ENCODE measurements around the gene UNC119. TPM values are rescaled to one million over a fixed set of nuclear protein-coding genes. Genes with fewer than 3 reads are reported as not detected.

UNC119 gene
- total RNA-seq, 1 donor from 2014 or later: 61.4 TPM

GRCh38 chr17:28519236-28519635 lies 33.2 kb downstream of the UNC119 start:
- no peaks in the 10 kb centered on the region for H3K27me3 ChIP-seq
- H4K20me1 ChIP-seq (ENCODE audit: low read depth): no peaks in the 10 kb centered on the region
- H3K27ac ChIP-seq: no peak overlapping the region
- Mint-ChIP-seq H3K4me1 (peaks cover 9% of the 10 kb centered on the region), H3K27me3 (ENCODE audit: insufficient read depth, low read depth) (peaks cover 13% of the 10 kb centered on the region), H3K4me3 (no peak overlapping the region), H3K27ac (no peak overlapping the region), H3K36me3 (no peaks in the 10 kb centered on the region), H3K9me3 (peaks cover 9% of the 10 kb centered on the region)
- TF ChIP-seq CTCF (IDR thresholded peaks at IDR 0.05): no peak
- no peak for TF ChIP-seq EZH2 (IDR thresholded peaks at IDR 0.05)
- no peak for TF ChIP-seq EZH2phosphoT487 (IDR thresholded peaks at IDR 0.05)
- H3K9me3 ChIP-seq (ENCODE audit: low read depth): no peaks in the 10 kb centered on the region
- no peak for DNase-seq (ENCODE audit: low spot score)
- H3F3A ChIP-seq (ENCODE audit: low read depth): no peaks in the 10 kb centered on the region
- H3K4me1 ChIP-seq: peaks cover 14% of the 10 kb centered on the region
- H3K36me3 ChIP-seq: no peaks in the 10 kb centered on the region
- H3K9ac ChIP-seq: no peak overlapping the region
- no peak overlapping the region for H2AFZ ChIP-seq (replicated peaks)
- H3K79me2 ChIP-seq (ENCODE audit: low read depth): no peaks in the 10 kb centered on the region
- H3K4me3 ChIP-seq: no peak overlapping the region
- no peak overlapping the region for H3K4me2 ChIP-seq

GRCh38 chr17:28518578-28518977 lies 33.8 kb downstream of the UNC119 start:
- no peak for DNase-seq (ENCODE audit: low spot score)
- Histone ChIP-seq H3K27me3 (no peaks in the 10 kb centered on the region), H3K36me3 (no peaks in the 10 kb centered on the region), H3K4me1 (peaks cover 14% of the 10 kb centered on the region), H3K9me3 (ENCODE audit: low read depth) (no peaks in the 10 kb centered on the region), H3K79me2 (ENCODE audit: low read depth) (no peaks in the 10 kb centered on the region), H4K20me1 (ENCODE audit: low read depth) (no peaks in the 10 kb centered on the region), H3K27ac (no peak overlapping the region), H3K9ac (no peak overlapping the region), H3F3A (ENCODE audit: low read depth) (no peaks in the 10 kb centered on the region), H3K4me3 (no peak overlapping the region), H3K4me2 (no peak overlapping the region), H2AFZ (replicated peaks) (no peak overlapping the region)
- Mint-ChIP-seq H3K36me3 (no peaks in the 10 kb centered on the region), H3K27me3 (ENCODE audit: insufficient read depth, low read depth) (peaks cover 17% of the 10 kb centered on the region), H3K4me3 (peak overlapping the region; percentile 17), H3K27ac (no peak overlapping the region), H3K9me3 (peaks cover 9% of the 10 kb centered on the region), H3K4me1 (peaks cover 7% of the 10 kb centered on the region)
- no peak for TF ChIP-seq CTCF (IDR thresholded peaks at IDR 0.05)

DNA sequence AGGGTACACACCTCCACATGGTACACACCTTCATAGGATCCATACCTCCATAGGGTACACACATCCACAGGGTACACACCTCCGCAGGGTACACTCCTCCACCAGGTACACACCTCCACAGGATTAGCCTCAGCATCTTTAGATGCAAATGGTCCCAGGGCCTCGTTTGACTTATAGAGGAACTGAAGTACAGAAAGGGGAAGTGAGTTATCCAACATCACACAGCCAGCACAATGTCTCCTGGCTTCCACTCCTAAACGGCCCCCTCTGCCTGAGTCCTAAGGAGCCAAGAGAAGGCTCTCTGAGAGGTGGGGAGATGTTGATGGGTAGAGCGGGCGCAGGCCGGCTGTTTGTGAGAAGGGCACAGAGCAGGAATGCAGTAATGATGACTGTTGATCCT lies 34.3 kb downstream of the UNC119 start:
- peaks cover 17% of the 10 kb centered on the region for H3K27me3 Mint-ChIP-seq (ENCODE audit: insufficient read depth, low read depth)
- peaks cover 14% of the 10 kb centered on the region for H3K4me1 ChIP-seq

More for the DNA sequence above, 34.3 kb downstream of the UNC119 start:
- H3F3A ChIP-seq (ENCODE audit: low read depth): no peaks in the 10 kb centered on the region
- Mint-ChIP-seq H3K9me3 (peaks cover 9% of the 10 kb centered on the region), H3K36me3 (no peaks in the 10 kb centered on the region), H3K4me1 (peaks cover 6% of the 10 kb centered on the region), H3K27ac (no peak overlapping the region), H3K4me3 (no peak overlapping the region)
- H4K20me1 ChIP-seq (ENCODE audit: low read depth): no peaks in the 10 kb centered on the region
- TF ChIP-seq EZH2phosphoT487 (IDR thresholded peaks at IDR 0.05) (no peak), CTCF (IDR thresholded peaks at IDR 0.05) (no peak), EZH2 (IDR thresholded peaks at IDR 0.05) (no peak)
- H3K79me2 ChIP-seq (ENCODE audit: low read depth): no peaks in the 10 kb centered on the region
- H3K27ac ChIP-seq: no peak overlapping the region
- no peak overlapping the region for H3K9ac ChIP-seq
- no peak overlapping the region for H2AFZ ChIP-seq (replicated peaks)
- H3K4me3 ChIP-seq: no peak overlapping the region
- no peaks in the 10 kb centered on the region for H3K9me3 ChIP-seq (ENCODE audit: low read depth)
- no peak for DNase-seq (ENCODE audit: low spot score)
- no peaks in the 10 kb centered on the region for H3K36me3 ChIP-seq
- no peak overlapping the region for H3K4me2 ChIP-seq
- H3K27me3 ChIP-seq: no peaks in the 10 kb centered on the region

Data from neural progenitor cell (in vitro differentiated cells).